Urinary bladder (tissue), 4 donors: ENCODE data around the gene MYBPC2. TPM values are rescaled to one million over a fixed set of nuclear protein-coding genes. Genes with fewer than 3 reads are reported as not detected.
A peak's percentile ranks its signal among the peaks of the same experiment; 100 is the strongest.
"Not testable (repeated sequence)": the region's sequence is repeated elsewhere in the genome, so short reads cannot be mapped to it uniquely, and the experiment has no call there.

Experiments used
- DNase-seq: peaks from one replicate; pipeline ENCODE4 v3.0.0-alpha.2; 2015; ENCODE audit errors: extremely low spot score
- H3K27ac ChIP-seq: one replicate; pipeline ENCODE4 v1.5.1; 2013; ENCODE audit warnings: low read depth, mild to moderate bottlenecking, moderate library complexity
- H3K36me3 ChIP-seq: one replicate; pipeline ENCODE4 v1.6.1; 2013; ENCODE audit warnings: mild to moderate bottlenecking, moderate library complexity; ENCODE audit not compliant: insufficient read depth
- H3K4me1 ChIP-seq: one replicate; pipeline ENCODE4 v1.6.1; 2013; ENCODE audit warnings: mild to moderate bottlenecking, moderate library complexity; ENCODE audit not compliant: insufficient read depth
- H3K4me3 ChIP-seq: one replicate; pipeline ENCODE4 v1.5.1; 2013; ENCODE audit warnings: low read depth, low read length
- WGBS: extraction: QIAGEN DNeasy Blood & Tissue Kit; methylation state at CpG from one replicate; pipeline ENCODE4 v1.1.7; 2013; 5-methylcytosine and 5-hydroxymethylcytosine counted together
- polyA plus RNA-seq: library from polyadenylated mRNA; stranded (reverse); fragments of 200-250 nt; gene quantifications from one replicate; pipeline ENCODE4 v1.2.3, GENCODE V29; 2013
- total RNA-seq: library from RNA; depleted of rRNA; stranded (reverse); fragments of >200 nt; gene quantifications from one replicate; pipeline ENCODE4 v1.2.3, GENCODE V29; 2014
- donor health status: healthy with polysubstance abuse.
- donor health status: healthy.

MYBPC2 gene
- total and polyA plus RNA-seq, 2 donors: 0.14 to 0.69 TPM

DNA sequence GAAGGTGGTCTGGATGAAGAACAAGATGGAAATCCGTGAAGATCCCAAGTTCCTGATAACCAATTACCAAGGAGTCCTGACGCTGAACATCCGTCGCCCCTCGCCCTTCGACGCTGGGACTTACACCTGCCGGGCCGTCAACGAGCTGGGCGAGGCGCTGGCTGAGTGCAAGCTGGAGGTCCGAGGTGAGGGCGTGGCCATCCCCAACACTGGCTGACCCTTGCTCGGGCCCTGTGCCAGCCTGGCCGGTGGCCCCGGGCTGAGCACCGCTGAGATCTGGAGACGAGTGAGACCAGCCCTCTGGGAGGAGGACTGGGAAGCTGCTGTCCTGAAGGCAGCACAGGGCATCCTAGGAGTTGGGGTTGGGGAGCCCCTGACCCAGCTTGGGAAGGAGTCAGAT, 31.7 kb downstream of the MYBPC2 start:
- no peaks in the 10 kb centered on the region for H3K4me1 ChIP-seq
- DNase-seq: no peak
- H3K27ac ChIP-seq: no peak overlapping the region
- WGBS: 78% methylated on average over 19 of the region's 19 CpGs
- no peak overlapping the region for H3K4me3 ChIP-seq
- H3K36me3 ChIP-seq: no peaks in the 10 kb centered on the region

GRCh38 chr19:50465000-50465399, 32.3 kb downstream of the MYBPC2 start:
- no peak for DNase-seq
- Histone ChIP-seq H3K4me1 (no peaks in the 10 kb centered on the region), H3K27ac (no peak overlapping the region), H3K36me3 (no peaks in the 10 kb centered on the region), H3K4me3 (no peak overlapping the region)
- 91% methylated on average over 13 of the region's 13 CpGs for WGBS

DNA sequence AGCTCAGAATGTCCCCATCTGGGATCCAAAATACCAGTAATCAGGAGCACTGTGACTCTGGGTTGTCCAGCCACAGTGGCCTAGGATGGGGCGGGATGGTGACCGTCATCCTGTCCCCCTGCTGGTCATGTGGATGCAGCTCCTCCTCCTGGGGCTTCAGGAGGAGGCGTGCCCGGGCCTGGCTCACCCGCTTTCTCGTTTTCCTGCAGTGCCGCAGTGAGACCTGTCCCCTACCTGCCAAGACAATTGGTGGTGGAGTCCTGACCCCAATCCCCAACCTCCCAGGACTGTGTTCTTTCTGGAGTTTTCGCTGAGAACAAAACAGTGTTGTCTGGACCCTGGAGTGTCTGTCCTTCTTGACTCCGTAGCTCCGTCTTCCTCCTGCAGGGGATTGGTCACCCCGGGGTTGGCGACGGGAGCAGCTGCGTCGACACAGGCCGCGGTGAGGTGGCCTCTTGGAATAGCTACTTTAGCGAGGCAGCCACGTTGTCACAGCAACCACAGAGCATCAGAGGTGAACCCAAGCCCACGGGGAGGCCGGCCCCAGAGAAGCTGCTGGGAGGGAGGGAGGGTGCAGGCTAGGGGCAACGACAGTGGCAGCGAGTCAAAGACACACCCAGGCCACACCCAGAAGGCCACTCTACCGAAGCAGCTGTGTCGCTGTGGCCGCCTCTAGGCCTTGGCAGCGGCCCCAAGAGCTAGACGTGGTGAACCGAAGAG, 33.5 kb downstream of the MYBPC2 start:
- Histone ChIP-seq H3K36me3 (no peaks in the 10 kb centered on the region), H3K4me1 (no peaks in the 10 kb centered on the region), H3K27ac (no peak overlapping the region), H3K4me3 (no peak overlapping the region)
- DNase-seq: no peak
- 38% methylated on average over 29 of the region's 29 CpGs for WGBS

DNA sequence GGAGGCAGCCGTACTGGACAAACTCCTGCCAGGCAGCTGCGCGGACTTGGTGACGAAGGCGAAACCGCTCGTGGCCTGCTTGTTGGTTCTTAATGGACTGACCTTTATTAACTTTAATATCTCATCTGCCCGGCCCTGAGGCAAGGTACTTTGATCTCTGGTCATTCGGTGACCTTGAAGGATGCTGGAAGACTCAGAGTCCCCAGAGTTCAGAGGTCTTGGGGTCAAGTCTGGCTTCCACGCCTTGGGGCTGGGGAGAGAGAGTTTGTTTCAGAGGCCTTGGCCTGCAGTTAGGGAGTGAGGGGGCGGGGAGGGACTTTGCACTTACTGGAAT, 34.0 kb downstream of the MYBPC2 start:
- Histone ChIP-seq H3K4me3 (no peak overlapping the region), H3K27ac (no peak overlapping the region), H3K36me3 (no peaks in the 10 kb centered on the region), H3K4me1 (no peaks in the 10 kb centered on the region)
- 82% methylated on average over 11 of the region's 11 CpGs for WGBS
- DNase-seq: no peak

DNA sequence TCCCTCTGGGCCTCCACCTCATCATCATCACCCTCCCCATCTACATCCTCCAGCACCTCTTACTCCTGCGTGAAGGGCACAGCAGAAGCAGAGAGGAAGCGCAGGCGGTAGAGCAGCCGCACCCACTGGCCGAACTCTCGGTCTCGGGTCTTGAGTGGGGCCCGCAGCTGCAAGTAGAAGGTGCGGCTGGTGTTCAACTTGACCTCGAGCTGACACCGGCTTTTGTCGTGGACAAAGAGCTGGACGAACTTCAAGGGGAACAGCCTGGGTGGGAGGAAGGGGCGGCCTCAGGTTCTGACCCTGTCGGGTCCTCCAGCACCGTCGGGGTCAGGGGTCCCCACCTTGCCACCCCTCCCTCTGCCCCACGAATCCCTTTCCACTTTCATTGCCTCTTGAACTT, 34.9 kb downstream of the MYBPC2 start:
- WGBS: 72% methylated on average over 18 of the region's 18 CpGs

GRCh38 chr19:50468818-50469217, 36.1 kb downstream of the MYBPC2 start:
- Histone ChIP-seq H3K4me1 (no peaks in the 10 kb centered on the region), H3K27ac (no peak overlapping the region), H3K36me3 (no peaks in the 10 kb centered on the region), H3K4me3 (no peak overlapping the region)
- DNase-seq: no peak
- WGBS: 83% methylated on average over 6 of the region's 6 CpGs

More for the DNA sequence above, 34.9 kb downstream of the MYBPC2 start:
- Histone ChIP-seq H3K27ac (no peak overlapping the region), H3K4me1 (no peaks in the 10 kb centered on the region), H3K36me3 (no peaks in the 10 kb centered on the region), H3K4me3 (no peak overlapping the region)
- DNase-seq: no peak

DNA sequence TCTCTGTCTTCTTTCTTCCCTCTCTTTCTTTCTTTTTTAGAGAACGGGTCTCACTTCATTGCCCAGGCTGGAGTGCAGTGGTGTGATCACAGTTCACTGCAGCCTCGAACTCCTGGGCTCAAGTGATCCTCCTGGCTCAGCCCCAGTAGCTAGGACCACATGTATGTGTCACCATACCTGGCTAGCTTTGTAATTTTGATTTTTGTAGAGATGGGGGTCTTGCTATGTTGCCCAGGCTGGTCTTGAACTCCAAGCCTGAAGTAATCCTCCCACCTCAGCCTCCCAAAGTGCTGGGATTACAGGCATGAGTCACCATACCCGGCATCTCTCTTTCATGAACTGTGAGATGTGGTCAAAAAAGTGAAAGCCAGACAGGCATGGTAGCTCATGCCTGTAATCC, 40.6 kb downstream of the MYBPC2 start:
- H3K4me3 ChIP-seq, H3K27ac ChIP-seq, H3K4me1 ChIP-seq, DNase-seq, H3K36me3 ChIP-seq: not testable (repeated sequence)
- WGBS: 63% methylated on average over 3 of the region's 3 CpGs

DNA sequence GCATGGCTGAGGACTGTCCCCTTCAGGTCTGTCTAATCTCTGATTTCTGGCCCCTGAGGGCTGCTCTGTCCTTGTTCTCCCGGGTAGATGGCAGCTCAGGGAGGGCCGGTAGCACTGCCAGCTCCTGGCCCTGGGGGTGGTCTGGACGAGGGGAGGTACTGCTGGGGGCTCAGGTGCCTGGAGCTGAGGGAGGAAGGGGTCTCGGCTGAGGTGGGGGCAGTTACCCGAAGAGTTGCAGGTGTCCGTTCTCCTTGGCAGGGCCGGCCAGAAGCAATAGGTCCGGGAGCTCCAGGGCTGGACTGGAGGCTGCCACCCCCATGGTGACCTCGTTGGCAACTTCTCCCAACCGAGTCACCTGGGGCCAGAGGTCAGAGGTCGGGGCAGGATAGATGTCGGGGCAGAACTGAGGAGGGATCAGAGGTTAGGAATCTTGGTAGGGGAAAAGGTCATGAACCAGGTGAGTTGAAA, 42.4 kb downstream of the MYBPC2 start:
- no peak overlapping the region for H3K27ac ChIP-seq
- no peaks in the 10 kb centered on the region for H3K36me3 ChIP-seq
- no peak for DNase-seq
- H3K4me3 ChIP-seq: no peak overlapping the region
- H3K4me1 ChIP-seq: no peaks in the 10 kb centered on the region
- WGBS: 83% methylated on average over 12 of the region's 12 CpGs

DNA sequence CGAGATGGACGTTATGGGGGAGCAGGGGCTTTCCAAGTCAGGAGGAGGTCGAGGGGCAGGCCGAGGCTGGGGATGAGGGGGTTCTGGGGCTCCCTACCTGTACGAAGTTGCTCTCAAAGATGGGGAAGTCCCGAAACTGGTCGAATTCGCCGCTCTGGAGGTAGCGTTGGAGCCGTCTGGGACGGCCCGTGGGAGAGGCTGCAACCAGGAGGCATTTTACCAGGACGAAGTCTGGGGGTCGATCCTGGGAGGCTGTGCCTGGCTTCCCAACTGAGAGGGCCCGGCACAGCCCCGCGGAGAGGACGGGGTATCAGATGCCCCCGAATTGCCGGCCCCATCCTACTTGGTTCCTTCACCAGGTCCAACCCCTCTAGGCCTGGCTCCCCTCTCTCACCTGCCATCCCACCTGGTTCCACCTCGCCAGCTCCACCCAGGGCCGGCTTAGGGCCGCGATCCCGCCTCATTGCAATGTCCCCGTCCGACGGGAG, 43.1 kb downstream of the MYBPC2 start:
- no peaks in the 10 kb centered on the region for H3K36me3 ChIP-seq
- no peaks in the 10 kb centered on the region for H3K4me1 ChIP-seq
- H3K27ac ChIP-seq: no peak overlapping the region
- 67% methylated on average over 29 of the region's 29 CpGs for WGBS
- DNase-seq: no peak
- no peak overlapping the region for H3K4me3 ChIP-seq

- H3K36me3 ChIP-seq: no peaks in the 10 kb centered on the region
- H3K4me1 ChIP-seq: no peaks in the 10 kb centered on the region
- H3K4me3 ChIP-seq: peak within 1 kb of the TSS; percentile 64
- 2% methylated on average over 58 of the region's 58 CpGs for WGBS
- H3K27ac ChIP-seq: peak within 1 kb of the TSS; percentile 14
- peak; percentile 78 for DNase-seq
These were observed 43.7 kb downstream of the MYBPC2 start, which contains the start of the genes EMC10 and GARIN5A for GRCh38 chr19:50476224-50476906. Gene EMC10 (plus strand): TSS chr19:50476507. CDS start chr19:50476545, 38 bp downstream. Gene GARIN5A (minus strand): TSS chr19:50476848. CDS start chr19:50476388, 460 bp downstream.

GRCh38 chr19:50476907-50477238, 44.2 kb downstream of the MYBPC2 start:
- Histone ChIP-seq H3K27ac (no peak overlapping the region), H3K4me1 (no peaks in the 10 kb centered on the region), H3K4me3 (peak overlapping the region; percentile 64), H3K36me3 (no peaks in the 10 kb centered on the region)
- DNase-seq: no peak
- WGBS: 15% methylated on average over 20 of the region's 20 CpGs

DNA sequence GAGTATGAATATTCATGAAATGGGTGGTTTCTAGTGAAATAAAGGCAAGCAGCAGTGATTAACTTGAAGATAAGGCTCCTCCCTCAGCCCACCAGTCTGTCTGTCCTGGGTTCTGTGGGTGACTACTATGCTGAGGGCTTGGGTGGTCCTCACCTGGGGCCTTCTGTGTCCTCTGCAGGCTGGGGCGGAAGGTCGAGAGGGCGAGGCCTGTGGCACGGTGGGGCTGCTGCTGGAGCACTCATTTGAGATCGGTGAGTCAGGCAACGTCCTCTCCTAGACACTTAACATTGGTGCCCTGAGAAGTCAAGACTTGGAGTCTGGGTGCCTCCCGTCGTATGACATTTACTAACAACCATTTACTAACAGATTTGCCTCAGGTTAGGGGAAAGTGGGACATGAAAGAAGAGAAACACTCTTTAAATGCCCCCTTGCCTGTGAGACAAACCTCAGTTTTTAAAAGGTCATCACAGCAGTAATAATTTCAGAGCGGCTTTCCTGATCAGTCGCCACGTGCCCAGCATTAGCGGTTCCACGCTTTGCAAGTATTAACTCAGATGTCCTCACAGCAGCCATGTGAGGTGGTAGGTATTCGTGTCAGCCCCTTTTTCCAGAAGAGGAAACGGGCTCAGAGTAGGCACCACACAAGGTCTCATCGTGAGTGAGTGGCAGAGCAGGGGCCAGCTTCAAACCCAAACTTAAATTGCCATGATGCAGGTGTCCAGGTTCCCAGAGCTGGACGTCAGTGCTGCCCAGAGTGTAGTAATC, 45.2 kb downstream of the MYBPC2 start:
- no peak overlapping the region for H3K4me3 ChIP-seq

GRCh38 chr19:50478901-50479715, 46.4 kb downstream of the MYBPC2 start:
- Histone ChIP-seq H3K27ac (no peak overlapping the region), H3K4me3 (no peak overlapping the region), H3K36me3 (no peaks in the 10 kb centered on the region), H3K4me1 (no peaks in the 10 kb centered on the region)
- WGBS: 82% methylated on average over 19 of the region's 19 CpGs
- no peak for DNase-seq

More for the DNA sequence above, 45.2 kb downstream of the MYBPC2 start:
- H3K36me3 ChIP-seq: no peaks in the 10 kb centered on the region
- no peak overlapping the region for H3K27ac ChIP-seq
- H3K4me1 ChIP-seq: no peaks in the 10 kb centered on the region
- 93% methylated on average over 17 of the region's 17 CpGs for WGBS
- no peak for DNase-seq
